Umbilical cord (tissue), 2 donors: ENCODE measurements around the gene FSD2. TPM values are rescaled to one million over a fixed set of nuclear protein-coding genes. Genes with fewer than 3 reads are reported as not detected.

Experiments
- DNase-seq: peaks from one replicate; pipeline ENCODE4 v3.0.0-alpha.2; 2015; ENCODE audit warnings: low spot score
- total RNA-seq: library from RNA; depleted of rRNA; stranded (reverse); fragments of >200 nt; gene quantifications from one replicate; pipeline ENCODE4 v1.2.3, GENCODE V29; 2014; ENCODE audit warnings: low replicate concordance; ENCODE audit not compliant: insufficient read depth

FSD2 gene
- total RNA-seq = 1.2 TPM

DNA sequence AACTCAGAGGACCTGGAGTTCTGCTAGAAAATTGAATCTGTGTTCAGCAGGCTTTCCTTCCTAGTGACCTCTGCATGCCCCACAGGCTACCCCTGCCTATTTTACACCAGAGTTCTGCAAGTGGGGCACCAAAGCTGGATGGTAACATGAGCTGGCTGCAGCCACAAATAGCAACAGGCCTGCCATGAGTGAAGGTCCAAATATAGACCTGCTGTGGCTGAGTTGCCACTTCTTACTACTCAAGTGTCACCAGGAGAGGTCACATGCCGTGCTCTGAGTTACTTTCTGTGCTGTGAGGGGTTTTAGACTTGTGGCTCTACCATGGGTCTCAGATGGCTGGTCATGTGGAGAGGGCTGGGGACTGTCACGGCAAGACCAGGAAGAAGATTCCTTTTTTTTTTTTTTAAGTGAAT, at the start of gene FSD2:
Gene FSD2, minus strand, starts transcription at position 76 of the 413 bp plus-strand sequence. CDS start 18,679 bp downstream, outside the sequence.
- peak; percentile 11 for DNase-seq

- no peak for DNase-seq
Measured at GRCh38 chr15:82854554-82854953, 48.7 kb upstream of the FSD2 start.

DNA sequence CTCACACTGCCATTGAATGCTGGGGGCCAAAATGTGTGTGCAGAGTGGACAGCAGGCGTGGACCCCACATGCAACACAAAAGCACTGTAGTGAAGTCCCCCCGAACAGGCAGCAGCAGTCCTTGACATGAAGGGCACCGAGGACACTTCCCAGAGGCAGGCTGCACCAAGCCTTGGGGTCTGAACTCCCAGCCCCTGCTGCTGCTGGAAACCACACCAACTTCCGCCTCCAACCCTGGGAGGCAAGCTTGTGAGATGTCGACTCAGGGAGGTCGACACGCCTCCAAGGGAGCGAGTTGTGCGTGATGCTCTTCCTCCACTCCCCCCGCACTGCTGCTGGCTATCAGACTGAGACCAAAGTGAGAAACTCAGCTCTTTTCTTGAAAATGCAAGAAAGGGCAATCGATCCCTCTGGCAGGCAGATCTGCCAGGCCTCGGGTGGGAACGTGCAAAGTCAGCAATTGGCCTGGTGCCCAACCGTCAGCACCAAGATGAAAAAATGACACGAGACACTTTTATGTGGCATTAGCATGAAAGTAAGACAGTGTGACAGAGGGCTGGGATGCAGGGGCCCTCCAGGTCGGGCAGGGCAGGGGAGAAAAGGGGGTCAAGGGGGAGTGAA, 47.2 kb upstream of the FSD2 start:
- DNase-seq = no peak

DNA sequence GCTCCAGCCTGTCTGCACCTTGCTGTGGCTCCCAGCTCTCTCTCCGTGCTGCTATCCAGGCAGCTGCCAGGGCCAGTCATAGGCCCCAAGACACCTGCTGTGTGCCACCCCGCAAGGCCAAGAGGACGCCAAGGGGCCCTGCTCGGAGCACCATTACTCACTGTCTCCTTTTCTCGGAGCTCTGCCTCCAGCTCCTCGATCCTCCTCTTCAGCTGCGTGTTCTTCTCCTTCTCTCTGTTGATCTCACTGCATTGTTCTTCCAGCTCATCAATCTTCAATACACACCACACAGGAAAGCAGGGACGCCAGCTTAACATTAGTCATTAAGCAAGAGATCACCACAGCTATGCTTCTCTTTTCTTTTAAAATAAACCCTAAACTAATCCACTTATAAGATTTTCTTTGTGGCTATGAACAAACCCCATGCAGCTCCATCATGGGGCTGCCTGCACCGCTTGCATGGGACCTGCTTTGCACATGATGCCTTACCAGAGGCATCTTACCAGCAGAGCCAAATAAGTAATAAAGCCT, 46.2 kb upstream of the FSD2 start:
- DNase-seq = no peak

- no peak for DNase-seq
Measured at GRCh38 chr15:82851306-82851850, 45.5 kb upstream of the FSD2 start.

DNA sequence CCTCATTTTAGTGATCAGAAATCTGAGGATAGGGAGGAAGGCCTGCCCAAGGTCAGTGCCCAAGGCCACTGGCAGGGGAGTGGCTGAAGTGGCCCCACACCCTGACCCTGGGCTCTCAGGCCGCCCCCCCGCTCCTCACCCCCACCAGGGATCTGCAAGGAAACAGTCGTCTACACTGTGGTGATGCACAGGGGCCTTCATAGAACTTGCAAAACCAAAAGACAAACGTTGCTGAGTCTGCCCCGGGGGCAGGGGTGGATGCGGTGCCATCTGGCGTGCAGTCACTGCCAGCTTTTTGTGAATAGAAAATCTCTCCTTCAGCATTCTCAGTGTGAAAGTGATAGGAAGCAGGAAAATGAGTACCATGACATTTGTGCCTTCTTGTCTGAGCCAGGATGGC, 44.9 kb upstream of the FSD2 start:
- DNase-seq = no peak

GRCh38 chr15:82849556-82850512, 44.0 kb upstream of the FSD2 start:
- DNase-seq = peak; percentile 83

- DNase-seq = no peak
Measured at GRCh38 chr15:82848241-82848993, 42.5 kb upstream of the FSD2 start.

- no peak for DNase-seq
Measured at GRCh38 chr15:82847703-82848102, 41.8 kb upstream of the FSD2 start.

- DNase-seq = peak; percentile 4
Measured at GRCh38 chr15:82846621-82847020, 40.8 kb upstream of the FSD2 start.

- DNase-seq = no peak
Measured at GRCh38 chr15:82845686-82846085, 39.8 kb upstream of the FSD2 start.

DNA sequence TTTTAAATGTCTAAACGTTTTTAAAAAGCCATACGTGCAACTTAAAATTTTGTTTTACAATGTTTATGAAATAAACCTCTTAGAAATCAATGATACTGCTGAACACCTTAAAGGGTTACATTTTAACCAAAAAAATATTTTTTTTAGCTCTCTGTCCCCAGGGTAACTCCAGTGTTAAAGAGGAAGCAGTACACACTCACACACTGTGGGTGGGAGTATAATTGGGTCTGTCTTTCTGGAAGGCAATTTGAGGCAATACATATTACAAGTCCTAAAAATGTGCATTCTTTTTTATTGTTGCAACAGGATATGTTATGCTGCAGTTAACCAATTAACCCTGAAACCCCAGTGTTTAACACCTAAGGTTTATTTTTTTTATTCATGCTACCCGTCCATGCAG, 37.7 kb upstream of the FSD2 start:
- DNase-seq = no peak

GRCh38 chr15:82840166-82840565, 34.3 kb upstream of the FSD2 start:
- DNase-seq = no peak

GRCh38 chr15:82839136-82839535, 33.3 kb upstream of the FSD2 start:
- no peak for DNase-seq

DNA sequence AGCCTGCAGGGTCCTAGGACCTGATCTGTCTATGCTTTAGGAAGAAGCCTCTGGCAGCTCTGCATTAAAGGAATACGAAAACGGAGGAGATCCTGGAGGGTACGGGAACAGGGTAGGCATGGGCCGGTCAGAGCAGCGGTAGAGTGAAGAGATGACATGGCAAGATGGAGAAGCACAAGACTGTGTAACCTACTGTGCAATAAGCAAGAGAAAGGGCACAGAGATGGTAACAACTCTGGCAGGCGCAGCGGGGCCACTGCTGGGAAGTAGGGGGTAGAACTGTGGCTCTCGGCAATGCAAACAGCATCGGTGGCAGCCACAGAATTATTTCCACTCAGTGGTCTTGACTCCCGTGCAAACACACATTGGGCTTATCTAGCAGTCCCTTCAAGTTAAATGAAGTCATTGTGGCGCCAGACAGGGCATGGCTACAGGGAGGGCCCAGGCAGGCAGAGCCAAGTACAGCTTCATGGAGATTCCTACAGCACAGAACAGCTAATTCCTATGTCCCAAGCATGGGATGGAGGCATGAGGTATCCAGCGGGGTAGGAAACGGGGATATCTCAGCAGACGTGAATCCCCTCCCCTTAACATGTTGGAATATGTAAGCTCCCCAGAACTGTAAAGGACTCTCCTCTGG, 32.3 kb upstream of the FSD2 start:
- no peak for DNase-seq

- DNase-seq = no peak
Measured at GRCh38 chr15:82835391-82835917, 29.6 kb upstream of the FSD2 start.

DNA sequence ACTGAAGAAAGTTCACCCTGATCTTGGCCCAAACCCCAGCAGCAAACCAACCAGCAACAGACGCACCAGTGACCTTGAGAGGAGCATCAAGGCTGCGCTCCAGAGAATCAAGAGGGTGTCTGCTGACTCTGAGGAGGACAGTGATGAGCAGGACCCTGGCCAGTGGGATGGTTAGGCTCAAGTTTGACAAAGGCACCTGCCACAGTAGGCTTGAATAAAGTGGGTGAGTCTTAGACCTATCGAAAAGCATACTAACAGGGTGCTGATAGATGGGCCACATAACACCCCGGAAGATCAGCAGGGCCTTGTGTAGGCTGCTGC, 27.5 kb upstream of the FSD2 start:
- DNase-seq = no peak

GRCh38 chr15:82832601-82833361, 26.9 kb upstream of the FSD2 start:
- peak; percentile 31 for DNase-seq

DNA sequence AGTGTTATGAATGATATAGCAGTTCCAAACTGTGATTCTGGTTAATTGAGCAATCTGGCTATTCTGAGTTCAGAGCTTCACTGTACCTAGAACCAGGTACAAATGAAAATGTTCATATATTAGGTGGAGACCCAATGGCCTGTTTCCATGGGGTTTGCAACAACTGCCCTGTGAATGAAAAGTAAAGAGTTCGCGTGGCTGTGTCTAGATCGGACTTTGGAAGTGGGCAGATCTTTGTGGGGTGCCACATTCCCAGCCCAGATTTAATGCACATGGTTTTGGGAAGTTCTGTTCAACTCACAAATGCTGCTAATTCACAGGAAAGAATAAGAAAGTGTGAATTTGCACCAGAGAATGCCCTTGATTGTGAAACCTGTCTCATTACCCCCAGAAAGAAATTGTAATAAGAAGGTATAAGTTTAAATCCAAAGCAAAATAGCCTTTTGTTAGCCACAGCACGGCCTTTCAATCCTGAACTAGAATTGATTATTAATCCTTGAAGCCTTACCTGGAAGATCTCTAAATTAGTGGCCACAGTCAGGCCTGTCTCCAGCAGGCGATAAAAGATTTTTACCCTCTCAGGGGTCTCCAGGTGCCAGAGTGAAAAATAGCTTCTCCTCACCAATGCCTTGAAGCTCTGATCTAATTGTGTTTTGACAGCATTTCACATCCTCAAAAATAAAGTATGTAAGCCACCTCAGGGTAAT, 26.2 kb upstream of the FSD2 start:
- DNase-seq = no peak
